AG04449 (cell line): ENCODE results near the gene RANBP17.
"Not testable (repeated sequence)": the region's sequence is repeated elsewhere in the genome, so short reads cannot be mapped to it uniquely, and the experiment has no call there.

ENCODE experiments used
- CTCF ChIA-PET: fragments of 350-600 bp; formaldehyde crosslinking; extraction: SDS; loops from one replicate; lab custom pipeline; 2021; ENCODE audit warnings: antibody characterized with exemption; lab: Yijun Ruan, JAX
- POLR2A ChIA-PET: fragments of 400-600, 350-600 bp; formaldehyde crosslinking; extraction: SDS; loops from one replicate; lab custom pipeline; 2020; ENCODE audit warnings: antibody characterized with exemption, inconsistent platforms; lab: Yijun Ruan, JAX
- DNase-seq: peaks from one replicate; pipeline ENCODE4 v3.0.0-alpha.2; 2010; ENCODE audit warnings: low read depth, low spot score
- H3K4me3 ChIP-seq: 2 replicates; pipeline ENCODE4 v1.5.1; 2011; ENCODE audit warnings: low read depth, mild to moderate bottlenecking, control low read depth, low read length
- TF ChIP-seq, protein P1 (sequence below): IDR thresholded peaks from one replicate; pipeline ENCODE4 v1.5.1; 2011; ENCODE audit warnings: mild to moderate bottlenecking, moderate library complexity, low read length, control low read depth, inconsistent platforms; ENCODE audit not compliant: insufficient read depth; ENCODE audit errors: missing control alignments

RANBP17 gene

DNA sequence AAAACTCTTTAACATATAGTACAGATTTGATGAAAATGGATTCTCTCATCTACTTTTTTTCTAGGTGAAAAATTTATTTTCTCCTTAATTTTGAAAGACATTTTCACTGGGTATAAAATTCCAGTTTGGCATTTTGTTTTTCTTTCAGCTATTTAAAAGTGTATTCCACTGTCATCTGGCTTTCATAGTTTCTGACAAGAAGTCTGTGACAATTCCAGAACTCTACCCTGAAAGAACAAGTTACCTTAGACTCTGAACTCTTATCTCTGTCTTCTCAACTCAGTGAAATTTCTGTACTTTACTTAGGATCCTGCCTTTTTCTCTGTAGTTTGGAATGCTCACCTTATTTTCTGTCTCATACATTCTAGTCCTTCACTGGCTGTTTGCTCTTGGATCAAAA is 161.7 kb downstream of the RANBP17 start:
- DNase-seq = no peak
- ChIA-PET POLR2A (no interaction called here), CTCF (interaction anchor here (1.1 kb wide), 1 partner anchor 8 kb away, joined by 4 read pairs; no protein-coding TSS in a partner anchor)
- H3K4me3 ChIP-seq = no peak overlapping the region
- TF ChIP-seq, protein P1, sequence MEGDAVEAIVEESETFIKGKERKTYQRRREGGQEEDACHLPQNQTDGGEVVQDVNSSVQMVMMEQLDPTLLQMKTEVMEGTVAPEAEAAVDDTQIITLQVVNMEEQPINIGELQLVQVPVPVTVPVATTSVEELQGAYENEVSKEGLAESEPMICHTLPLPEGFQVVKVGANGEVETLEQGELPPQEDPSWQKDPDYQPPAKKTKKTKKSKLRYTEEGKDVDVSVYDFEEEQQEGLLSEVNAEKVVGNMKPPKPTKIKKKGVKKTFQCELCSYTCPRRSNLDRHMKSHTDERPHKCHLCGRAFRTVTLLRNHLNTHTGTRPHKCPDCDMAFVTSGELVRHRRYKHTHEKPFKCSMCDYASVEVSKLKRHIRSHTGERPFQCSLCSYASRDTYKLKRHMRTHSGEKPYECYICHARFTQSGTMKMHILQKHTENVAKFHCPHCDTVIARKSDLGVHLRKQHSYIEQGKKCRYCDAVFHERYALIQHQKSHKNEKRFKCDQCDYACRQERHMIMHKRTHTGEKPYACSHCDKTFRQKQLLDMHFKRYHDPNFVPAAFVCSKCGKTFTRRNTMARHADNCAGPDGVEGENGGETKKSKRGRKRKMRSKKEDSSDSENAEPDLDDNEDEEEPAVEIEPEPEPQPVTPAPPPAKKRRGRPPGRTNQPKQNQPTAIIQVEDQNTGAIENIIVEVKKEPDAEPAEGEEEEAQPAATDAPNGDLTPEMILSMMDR = no peak

DNA sequence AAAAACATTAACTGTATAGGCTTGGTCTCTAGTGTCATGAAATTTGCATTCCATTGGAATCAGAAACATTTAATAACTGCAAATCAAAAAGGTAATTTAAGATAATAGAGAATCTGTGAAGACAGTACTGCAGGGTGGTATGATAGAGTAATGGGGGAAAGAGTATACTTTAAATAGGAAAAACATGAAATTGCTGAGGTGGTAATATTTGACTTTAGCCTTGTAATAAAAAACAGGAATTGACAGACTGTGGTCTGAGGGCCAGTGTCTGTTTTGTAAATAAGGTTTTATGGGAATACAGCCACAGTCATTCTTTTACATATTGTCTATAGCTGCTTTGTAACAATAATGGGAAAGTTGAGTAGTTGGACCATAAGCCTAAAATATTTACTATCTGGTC is 162.3 kb downstream of the RANBP17 start:
- CTCF ChIA-PET = interaction anchor here (1.1 kb wide), 1 partner anchor 9 kb away, joined by 4 read pairs; no protein-coding TSS in a partner anchor
- no peak overlapping the region for H3K4me3 ChIP-seq
- TF ChIP-seq, protein P1 = no peak
- DNase-seq = no peak
- POLR2A ChIA-PET = no interaction called here

DNA sequence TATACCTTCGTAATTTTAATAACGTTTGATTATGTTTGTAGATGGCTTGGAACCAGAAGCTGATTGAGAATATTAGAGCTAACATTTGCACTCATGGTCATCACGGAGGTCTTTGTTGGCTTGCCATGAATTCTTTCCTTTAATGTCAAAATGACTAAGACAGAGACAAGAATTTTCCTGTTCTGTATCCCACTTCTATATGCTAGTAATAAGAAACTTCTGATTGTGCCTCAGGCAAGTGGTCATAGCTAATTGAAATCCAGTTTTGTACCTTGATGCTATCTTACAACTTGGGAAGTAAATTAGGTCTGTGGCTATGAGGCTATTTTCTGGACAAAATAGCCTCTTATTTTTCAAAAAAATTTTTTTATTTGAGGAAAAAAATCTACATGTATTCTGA is 167.6 kb downstream of the RANBP17 start:
- TF ChIP-seq, protein P1 = no peak
- DNase-seq = no peak
- no peak overlapping the region for H3K4me3 ChIP-seq
- POLR2A ChIA-PET = no interaction called here
- CTCF ChIA-PET = no interaction called here

DNA sequence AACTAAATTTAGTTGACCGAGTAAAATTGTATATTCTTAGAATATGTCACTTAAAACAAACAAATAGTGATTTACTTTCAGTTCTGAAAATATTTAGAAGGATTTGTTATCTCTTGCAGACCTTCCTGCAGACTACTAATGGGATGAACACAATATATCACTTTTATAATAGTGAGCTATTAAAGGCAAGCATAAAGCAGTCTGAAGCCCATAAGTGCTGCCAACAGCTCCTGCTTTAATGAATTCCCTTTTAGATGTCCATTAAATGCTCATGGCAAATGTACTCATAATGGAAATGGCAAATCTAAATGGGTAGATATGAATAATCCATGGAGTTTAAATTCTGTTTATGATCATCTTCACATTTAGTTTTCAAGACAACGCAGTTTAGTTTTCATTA is 170.2 kb downstream of the RANBP17 start:
- TF ChIP-seq, protein P1 = no peak
- ChIA-PET POLR2A (no interaction called here), CTCF (no interaction called here)
- DNase-seq = no peak
- no peak overlapping the region for H3K4me3 ChIP-seq

DNA sequence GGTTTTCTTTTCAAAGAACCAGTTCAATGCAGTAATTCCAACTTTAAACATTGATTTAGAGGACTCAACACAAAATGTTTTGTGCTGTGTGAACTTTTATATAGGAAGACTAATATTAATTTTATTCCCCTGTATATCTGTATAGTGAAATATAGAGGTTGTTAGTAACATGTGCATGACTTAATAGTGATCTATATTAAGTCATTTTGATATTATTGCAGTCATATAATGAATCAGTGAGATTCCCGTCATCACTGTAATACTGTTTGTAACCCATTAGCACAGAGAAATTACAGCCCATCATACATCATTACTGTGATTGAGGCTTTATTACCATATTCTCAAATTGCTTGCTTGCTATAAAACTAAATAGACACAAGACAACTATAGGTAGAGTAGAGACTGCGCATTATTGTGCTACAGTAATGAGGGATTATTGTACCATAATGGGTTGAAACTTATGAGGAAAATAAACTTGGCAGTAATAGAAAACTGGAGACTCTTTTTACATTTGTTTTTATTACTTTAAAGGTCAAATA is 170.7 kb downstream of the RANBP17 start:
- CTCF ChIA-PET = no interaction called here
- no peak for DNase-seq
- TF ChIP-seq, protein P1 = no peak
- H3K4me3 ChIP-seq = no peak overlapping the region
- POLR2A ChIA-PET = no interaction called here

DNA sequence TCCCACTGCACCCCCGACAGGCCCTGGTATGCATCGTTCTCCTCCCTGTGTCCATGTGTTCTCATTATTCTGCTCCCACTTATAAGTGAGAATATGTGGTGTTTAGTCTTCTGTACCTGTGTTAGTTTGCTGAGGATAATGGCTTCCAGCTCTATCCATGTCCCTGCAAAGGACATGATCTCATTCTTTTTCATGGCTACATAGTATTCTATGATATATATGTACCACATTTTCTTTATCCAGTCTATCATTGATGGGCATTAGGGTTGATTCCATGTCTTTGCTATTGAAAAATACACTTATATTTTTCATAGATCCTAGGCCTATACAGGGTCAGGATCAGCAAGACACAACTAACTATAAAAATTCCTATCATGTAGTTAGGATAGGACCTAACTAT is 180.1 kb downstream of the RANBP17 start:
- H3K4me3 ChIP-seq, POLR2A ChIA-PET, DNase-seq, CTCF ChIA-PET: not testable (repeated sequence)

DNA sequence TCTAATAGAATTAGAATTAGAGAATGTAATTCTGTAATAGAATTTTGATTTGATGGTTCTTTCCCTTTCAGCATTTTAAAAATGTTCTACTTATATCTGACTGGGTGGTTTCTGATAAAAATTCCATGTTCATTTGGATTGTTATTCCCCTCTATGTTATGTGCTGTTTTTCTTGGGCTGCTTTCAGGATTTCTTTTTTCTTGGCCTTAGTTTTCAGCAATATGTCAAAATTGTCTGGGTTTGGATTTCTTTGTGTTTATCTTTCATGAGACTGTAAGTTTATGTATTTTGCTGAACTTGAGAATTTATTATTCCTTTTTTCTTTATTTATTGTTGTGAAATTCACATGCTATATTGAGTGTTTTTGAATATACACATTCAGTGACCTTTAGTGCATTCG is 189.1 kb downstream of the RANBP17 start:
- DNase-seq = no peak
- ChIA-PET CTCF (no interaction called here), POLR2A (no interaction called here)
- TF ChIP-seq, protein P1 = no peak
- H3K4me3 ChIP-seq = no peak overlapping the region
